HUES64 (cell line): ENCODE data around the gene MACROD2.

ENCODE experiments used
- H3K27ac ChIP-seq: 2 replicates; pipeline ENCODE4 v1.7.0; 2013; ENCODE audit warnings: low read depth, low read length, inconsistent platforms
- H3K27me3 ChIP-seq: 2 replicates; pipeline ENCODE4 v1.6.1; 2013; ENCODE audit warnings: mild to moderate bottlenecking, low read length; ENCODE audit not compliant: insufficient read depth
- H3K36me3 ChIP-seq: 2 replicates; pipeline ENCODE4 v1.6.1; 2013; ENCODE audit warnings: mild to moderate bottlenecking, low read length; ENCODE audit not compliant: insufficient read depth
- H3K4me1 ChIP-seq: 2 replicates; pipeline ENCODE4 v1.6.1; 2013; ENCODE audit warnings: mild to moderate bottlenecking, low read length, moderate library complexity; ENCODE audit not compliant: insufficient read depth
- H3K4me3 ChIP-seq: 2 replicates; pipeline ENCODE4 v1.5.1; 2013; ENCODE audit warnings: mild to moderate bottlenecking, low read length, moderate library complexity
- H3K9ac ChIP-seq: 2 replicates; pipeline ENCODE4 v1.6.1; 2013; ENCODE audit warnings: mild to moderate bottlenecking, low read depth, low read length
- H3K9me3 ChIP-seq: 2 replicates; pipeline ENCODE4 v1.6.1; 2013; ENCODE audit warnings: low read depth, low read length; ENCODE audit not compliant: insufficient read depth
- WGBS: fragments of 150-250, 120-280 bp; methylation state at CpG from one replicate; pipeline ENCODE4 v1.1.7; 2013; ENCODE audit warnings: missing lambda C conversion rate; 5-methylcytosine and 5-hydroxymethylcytosine counted together

Gene MACROD2

GRCh38 chr20:15930311-15931305, 1935.3 kb downstream of the MACROD2 start:
- H3K27ac ChIP-seq: no peak overlapping the region
- H3K9ac ChIP-seq: no peak overlapping the region
- whole genome bisulfite sequencing: 33% methylated on average over 2 of the region's 2 CpGs

DNA sequence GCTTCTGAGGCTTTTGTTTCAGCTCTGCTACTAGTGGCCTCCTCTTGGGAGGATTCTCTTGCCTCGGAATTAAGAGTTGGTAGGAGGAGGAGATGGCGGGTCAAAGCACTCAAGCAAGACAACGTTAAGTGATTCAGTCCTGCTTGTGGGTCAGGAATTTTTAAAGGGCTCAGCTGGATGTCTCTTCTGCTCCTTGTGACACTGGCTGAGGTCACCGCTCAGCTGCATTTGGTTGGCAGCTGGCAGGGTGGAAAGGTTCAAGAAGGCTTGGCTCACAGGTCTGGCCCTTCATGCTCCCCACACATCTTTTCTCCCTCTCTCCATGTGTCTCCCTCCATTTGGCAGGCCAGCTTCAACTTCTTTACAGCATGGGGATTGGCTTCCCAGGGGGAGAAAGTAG, 1936.6 kb downstream of the MACROD2 start:
- Histone ChIP-seq H3K27me3 (no peaks in the 10 kb centered on the region), H3K9me3 (no peaks in the 10 kb centered on the region), H3K4me1 (no peaks in the 10 kb centered on the region), H3K9ac (no peak overlapping the region), H3K27ac (no peak overlapping the region), H3K4me3 (no peak overlapping the region), H3K36me3 (no peaks in the 10 kb centered on the region)
- 92% methylated on average over 4 of the region's 4 CpGs for WGBS

More at GRCh38 chr20:15930311-15931305, 1935.3 kb downstream of the MACROD2 start:
- Histone ChIP-seq H3K4me1 (no peaks in the 10 kb centered on the region), H3K36me3 (no peaks in the 10 kb centered on the region), H3K4me3 (no peak overlapping the region), H3K27me3 (no peaks in the 10 kb centered on the region), H3K9me3 (no peaks in the 10 kb centered on the region)

DNA sequence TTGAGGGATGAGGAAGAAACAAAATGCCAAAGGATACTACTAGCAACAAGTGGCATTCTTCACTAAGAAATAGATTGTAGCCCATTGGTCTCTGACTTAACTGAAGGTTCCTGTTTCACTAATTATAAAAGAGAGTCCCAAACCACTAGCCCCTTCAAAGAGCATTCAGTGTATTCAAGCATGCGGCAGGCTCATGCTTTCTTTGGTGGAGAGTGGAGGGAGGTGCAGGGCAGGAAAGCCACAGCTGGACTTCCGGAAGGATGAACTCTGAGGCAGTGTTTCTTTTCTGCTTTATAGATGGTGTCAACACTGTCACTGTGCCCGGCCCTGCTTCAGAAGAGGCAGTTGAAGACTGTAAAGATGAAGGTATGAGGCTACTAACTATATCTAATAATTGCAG, 1941.9 kb downstream of the MACROD2 start:
- Histone ChIP-seq H3K4me3 (no peak overlapping the region), H3K36me3 (no peaks in the 10 kb centered on the region), H3K9ac (no peak overlapping the region), H3K27me3 (no peaks in the 10 kb centered on the region), H3K4me1 (no peaks in the 10 kb centered on the region), H3K9me3 (peaks cover 12% of the 10 kb centered on the region; the same call in 1 of the 2 replicates), H3K27ac (no peak overlapping the region)
- WGBS: 77% methylated on average over 2 of the region's 3 CpGs

- no peak overlapping the region for H3K4me3 ChIP-seq
- H3K9me3 ChIP-seq: peaks cover 12% of the 10 kb centered on the region; the same call in 1 of the 2 replicates
- no peaks in the 10 kb centered on the region for H3K4me1 ChIP-seq
- H3K27ac ChIP-seq: no peak overlapping the region
- H3K36me3 ChIP-seq: no peaks in the 10 kb centered on the region
- H3K9ac ChIP-seq: no peak overlapping the region
- 83% methylated on average over 1 of the region's 1 CpG for WGBS
- no peaks in the 10 kb centered on the region for H3K27me3 ChIP-seq
These were observed 1943.5 kb downstream of the MACROD2 start for GRCh38 chr20:15938847-15939246.

DNA sequence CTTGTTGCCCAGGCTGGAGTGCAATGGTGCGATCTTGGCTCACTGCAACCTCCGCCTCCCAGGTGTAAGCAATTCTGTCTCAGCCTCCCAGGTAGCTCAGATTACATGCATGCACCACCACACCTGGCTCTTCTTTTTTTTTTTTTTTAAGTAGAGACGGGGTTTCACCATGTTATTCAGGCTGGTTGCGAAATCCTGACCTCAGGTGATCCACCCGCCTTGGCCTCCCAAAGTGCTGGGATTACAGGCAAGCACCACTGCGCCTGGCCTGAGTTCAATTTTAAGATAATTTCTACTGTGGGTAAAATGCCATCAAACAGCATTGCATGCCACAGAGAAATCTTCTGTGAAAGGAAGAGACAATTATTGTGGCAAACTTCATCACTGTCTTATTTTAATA, 1944.8 kb downstream of the MACROD2 start:
- Histone ChIP-seq H3K9ac (no peak overlapping the region), H3K27ac (no peak overlapping the region), H3K4me3 (no peak overlapping the region), H3K4me1 (no peaks in the 10 kb centered on the region), H3K36me3 (no peaks in the 10 kb centered on the region), H3K9me3 (peaks cover 12% of the 10 kb centered on the region; the same call in 1 of the 2 replicates), H3K27me3 (no peaks in the 10 kb centered on the region)
- 96% methylated on average over 6 of the region's 6 CpGs for WGBS

DNA sequence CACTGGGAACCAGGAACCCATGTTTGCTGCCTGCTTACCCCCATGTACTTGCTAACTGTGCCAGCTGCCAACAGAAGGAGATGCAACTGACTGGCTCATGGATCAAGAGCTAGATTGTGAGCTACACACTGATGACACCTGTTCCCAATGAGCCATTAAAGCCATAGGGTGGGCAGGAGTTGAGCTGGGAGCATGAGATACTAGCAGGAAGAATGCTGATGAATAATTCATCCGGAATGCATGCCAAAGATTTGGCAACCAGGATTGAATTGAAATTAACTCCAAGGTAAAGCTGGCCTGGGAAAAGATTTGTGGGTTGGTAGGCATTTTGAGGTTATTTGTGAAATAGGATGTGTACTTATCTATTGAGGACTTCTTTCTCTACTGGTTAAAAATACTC, 1946.8 kb downstream of the MACROD2 start:
- H3K9me3 ChIP-seq: peaks cover 12% of the 10 kb centered on the region; the same call in 1 of the 2 replicates
- H3K9ac ChIP-seq: no peak overlapping the region
- H3K36me3 ChIP-seq: no peaks in the 10 kb centered on the region
- H3K4me1 ChIP-seq: no peaks in the 10 kb centered on the region
- WGBS: 40% methylated on average over 1 of the region's 1 CpG
- H3K27me3 ChIP-seq: no peaks in the 10 kb centered on the region
- no peak overlapping the region for H3K27ac ChIP-seq
- H3K4me3 ChIP-seq: no peak overlapping the region

DNA sequence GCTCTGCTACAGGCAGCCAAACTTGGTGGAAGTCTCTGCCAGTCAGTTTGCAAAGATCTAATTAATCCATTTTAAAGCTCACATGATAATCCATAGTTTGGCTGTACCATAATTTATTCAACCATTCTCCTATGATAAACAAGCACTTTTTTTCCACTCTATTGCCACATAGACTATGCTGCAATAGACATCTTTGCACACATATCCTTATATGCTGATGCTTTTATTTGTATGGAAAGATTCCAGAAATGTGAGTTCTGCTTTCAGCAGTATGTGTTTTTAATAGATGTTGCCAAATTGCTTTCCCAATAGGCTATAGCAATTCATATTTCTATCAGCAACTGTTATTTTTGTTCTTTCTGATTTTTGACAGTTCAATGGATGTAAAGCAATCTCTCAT, 1950.0 kb downstream of the MACROD2 start:
- no peak overlapping the region for H3K4me3 ChIP-seq
- H3K9me3 ChIP-seq: no peaks in the 10 kb centered on the region
- no peak overlapping the region for H3K9ac ChIP-seq
- H3K36me3 ChIP-seq: no peaks in the 10 kb centered on the region
- H3K4me1 ChIP-seq: peaks cover 12% of the 10 kb centered on the region
- H3K27me3 ChIP-seq: no peaks in the 10 kb centered on the region
- no peak overlapping the region for H3K27ac ChIP-seq

- Histone ChIP-seq H3K27ac (no peak overlapping the region), H3K27me3 (no peaks in the 10 kb centered on the region), H3K4me3 (no peak overlapping the region), H3K9me3 (no peaks in the 10 kb centered on the region), H3K36me3 (no peaks in the 10 kb centered on the region), H3K4me1 (peaks cover 12% of the 10 kb centered on the region), H3K9ac (no peak overlapping the region)
- 93% methylated on average over 3 of the region's 3 CpGs for WGBS
These were observed 1954.1 kb downstream of the MACROD2 start for GRCh38 chr20:15949391-15949790.

DNA sequence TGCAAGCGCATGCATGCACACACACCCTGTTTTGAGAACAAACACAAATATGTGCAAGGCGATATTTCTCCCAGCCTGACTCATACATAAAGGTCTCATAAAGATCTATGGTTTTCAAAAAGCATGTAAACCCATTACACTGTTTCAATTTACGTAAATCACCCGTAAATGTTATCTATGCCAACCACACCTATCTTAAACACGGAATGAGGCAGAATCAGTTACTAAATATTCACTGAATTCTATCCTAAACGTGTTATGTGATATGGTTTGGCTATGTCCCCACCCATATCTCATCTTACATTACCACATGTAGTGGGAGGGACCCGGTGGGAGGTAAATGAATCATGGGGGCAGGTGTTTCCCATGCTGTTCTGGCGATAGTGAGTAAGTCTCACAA, 1956.3 kb downstream of the MACROD2 start:
- H3K27ac ChIP-seq: no peak overlapping the region
- 95% methylated on average over 7 of the region's 8 CpGs for WGBS
- no peaks in the 10 kb centered on the region for H3K36me3 ChIP-seq
- no peak overlapping the region for H3K9ac ChIP-seq
- H3K9me3 ChIP-seq: no peaks in the 10 kb centered on the region
- H3K4me3 ChIP-seq: no peak overlapping the region
- H3K4me1 ChIP-seq: peaks cover 12% of the 10 kb centered on the region
- H3K27me3 ChIP-seq: no peaks in the 10 kb centered on the region

GRCh38 chr20:15958142-15958541, 1962.8 kb downstream of the MACROD2 start:
- no peaks in the 10 kb centered on the region for H3K36me3 ChIP-seq
- no peak overlapping the region for H3K9ac ChIP-seq
- H3K9me3 ChIP-seq: no peaks in the 10 kb centered on the region
- WGBS: 98% methylated on average over 4 of the region's 4 CpGs
- no peaks in the 10 kb centered on the region for H3K27me3 ChIP-seq
- no peak overlapping the region for H3K4me3 ChIP-seq
- H3K4me1 ChIP-seq: no peaks in the 10 kb centered on the region
- H3K27ac ChIP-seq: no peak overlapping the region

- Histone ChIP-seq H3K27me3 (no peaks in the 10 kb centered on the region), H3K9ac (no peak overlapping the region), H3K27ac (no peak overlapping the region), H3K4me3 (no peak overlapping the region), H3K9me3 (no peaks in the 10 kb centered on the region), H3K4me1 (no peaks in the 10 kb centered on the region), H3K36me3 (no peaks in the 10 kb centered on the region)
- 98% methylated on average over 3 of the region's 4 CpGs for WGBS
These were observed 1969.8 kb downstream of the MACROD2 start for GRCh38 chr20:15965165-15965564.
